ENCODE data around the gene GIGYF2. TPM values are rescaled to one million over a fixed set of nuclear protein-coding genes. Genes with fewer than 3 reads are reported as not detected.

The GIGYF2 gene
- total RNA-seq, 1 experiment from 2014 or later = 68.3 TPM

DNA sequence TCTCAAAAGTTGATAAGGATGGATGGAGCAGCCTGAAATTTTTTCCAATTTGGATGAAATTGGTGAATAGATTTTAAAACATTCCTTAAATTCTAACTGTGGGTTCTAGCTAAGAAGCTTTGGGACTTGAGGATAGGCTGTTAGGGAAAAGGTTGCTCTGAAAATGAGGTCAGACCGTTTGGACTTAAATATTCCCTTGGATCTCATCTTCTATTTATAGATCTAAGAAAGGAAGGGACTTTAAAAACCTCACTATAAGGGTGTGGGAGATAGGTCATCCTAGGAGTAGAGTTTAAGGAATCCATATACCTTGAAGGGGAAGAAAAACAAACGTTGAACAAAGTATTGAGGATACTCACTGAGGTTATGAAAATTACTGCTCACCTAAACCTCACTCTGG is 155.5 kb downstream of the GIGYF2 start:
- BruUV-seq (replicated peaks) = no TSS peak
- H3K36me3 ChIP-seq (ENCODE audit: control insufficient read depth, insufficient read depth, low read length) = peaks cover 27% of the 10 kb centered on the region
- no peaks in the 10 kb centered on the region for H3K27me3 ChIP-seq (ENCODE audit: control insufficient read depth, insufficient read depth, low read length)
- H3K4me1 ChIP-seq (ENCODE audit: control insufficient read depth, insufficient read depth, low read length) = peaks cover 16% of the 10 kb centered on the region
- TF ChIP-seq, protein P1, sequence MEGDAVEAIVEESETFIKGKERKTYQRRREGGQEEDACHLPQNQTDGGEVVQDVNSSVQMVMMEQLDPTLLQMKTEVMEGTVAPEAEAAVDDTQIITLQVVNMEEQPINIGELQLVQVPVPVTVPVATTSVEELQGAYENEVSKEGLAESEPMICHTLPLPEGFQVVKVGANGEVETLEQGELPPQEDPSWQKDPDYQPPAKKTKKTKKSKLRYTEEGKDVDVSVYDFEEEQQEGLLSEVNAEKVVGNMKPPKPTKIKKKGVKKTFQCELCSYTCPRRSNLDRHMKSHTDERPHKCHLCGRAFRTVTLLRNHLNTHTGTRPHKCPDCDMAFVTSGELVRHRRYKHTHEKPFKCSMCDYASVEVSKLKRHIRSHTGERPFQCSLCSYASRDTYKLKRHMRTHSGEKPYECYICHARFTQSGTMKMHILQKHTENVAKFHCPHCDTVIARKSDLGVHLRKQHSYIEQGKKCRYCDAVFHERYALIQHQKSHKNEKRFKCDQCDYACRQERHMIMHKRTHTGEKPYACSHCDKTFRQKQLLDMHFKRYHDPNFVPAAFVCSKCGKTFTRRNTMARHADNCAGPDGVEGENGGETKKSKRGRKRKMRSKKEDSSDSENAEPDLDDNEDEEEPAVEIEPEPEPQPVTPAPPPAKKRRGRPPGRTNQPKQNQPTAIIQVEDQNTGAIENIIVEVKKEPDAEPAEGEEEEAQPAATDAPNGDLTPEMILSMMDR (IDR thresholded peaks at IDR 0.05) = no peak
- TF ChIP-seq POLR2AphosphoS5 (IDR thresholded peaks at IDR 0.05; ENCODE audit: low read depth, low read length) (no peak), SIN3A (IDR thresholded peaks at IDR 0.05; ENCODE audit: borderline replicate concordance, insufficient read depth, low read depth, low read length) (no peak), TCF7L2 (IDR thresholded peaks at IDR 0.05; ENCODE audit: low read depth, low read length) (no peak)
- TF ChIP-seq, protein P2, sequence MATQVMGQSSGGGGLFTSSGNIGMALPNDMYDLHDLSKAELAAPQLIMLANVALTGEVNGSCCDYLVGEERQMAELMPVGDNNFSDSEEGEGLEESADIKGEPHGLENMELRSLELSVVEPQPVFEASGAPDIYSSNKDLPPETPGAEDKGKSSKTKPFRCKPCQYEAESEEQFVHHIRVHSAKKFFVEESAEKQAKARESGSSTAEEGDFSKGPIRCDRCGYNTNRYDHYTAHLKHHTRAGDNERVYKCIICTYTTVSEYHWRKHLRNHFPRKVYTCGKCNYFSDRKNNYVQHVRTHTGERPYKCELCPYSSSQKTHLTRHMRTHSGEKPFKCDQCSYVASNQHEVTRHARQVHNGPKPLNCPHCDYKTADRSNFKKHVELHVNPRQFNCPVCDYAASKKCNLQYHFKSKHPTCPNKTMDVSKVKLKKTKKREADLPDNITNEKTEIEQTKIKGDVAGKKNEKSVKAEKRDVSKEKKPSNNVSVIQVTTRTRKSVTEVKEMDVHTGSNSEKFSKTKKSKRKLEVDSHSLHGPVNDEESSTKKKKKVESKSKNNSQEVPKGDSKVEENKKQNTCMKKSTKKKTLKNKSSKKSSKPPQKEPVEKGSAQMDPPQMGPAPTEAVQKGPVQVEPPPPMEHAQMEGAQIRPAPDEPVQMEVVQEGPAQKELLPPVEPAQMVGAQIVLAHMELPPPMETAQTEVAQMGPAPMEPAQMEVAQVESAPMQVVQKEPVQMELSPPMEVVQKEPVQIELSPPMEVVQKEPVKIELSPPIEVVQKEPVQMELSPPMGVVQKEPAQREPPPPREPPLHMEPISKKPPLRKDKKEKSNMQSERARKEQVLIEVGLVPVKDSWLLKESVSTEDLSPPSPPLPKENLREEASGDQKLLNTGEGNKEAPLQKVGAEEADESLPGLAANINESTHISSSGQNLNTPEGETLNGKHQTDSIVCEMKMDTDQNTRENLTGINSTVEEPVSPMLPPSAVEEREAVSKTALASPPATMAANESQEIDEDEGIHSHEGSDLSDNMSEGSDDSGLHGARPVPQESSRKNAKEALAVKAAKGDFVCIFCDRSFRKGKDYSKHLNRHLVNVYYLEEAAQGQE (IDR thresholded peaks at IDR 0.05; ENCODE audit: insufficient read depth in 1 of 2, low read depth in 2 of 2, low read length in 1 of 2) = no peak
- CTCF ChIA-PET = interaction anchor here (1.3 to 1.7 kb wide), 2 partner anchors 201 to 399 kb away, joined by 3 to 6 read pairs; partner anchors contain the start of gene ATG16L1
- intact Hi-C loops (cut with micrococcal nuclease; ENCODE audit: unreplicated experiment) = no loop called here
- ATAC-seq = no peak
- H3K4me3 ChIP-seq (ENCODE audit: low read depth in 2 of 2, low read length in 2 of 2) = no peak overlapping the region
- no peak overlapping the region for H3K27ac ChIP-seq (ENCODE audit: low read length)
- DNase-seq (ENCODE audit: low read depth, low spot score) = no peak
- POLR2A ChIA-PET = no interaction called here
- H3K9me3 ChIP-seq (ENCODE audit: control insufficient read depth, insufficient read depth, low read depth, low read length) = no peaks in the 10 kb centered on the region
- in situ Hi-C loops (cut with HindIII; ENCODE audit: low pct_unique_long_range_greater_than_20kb, low sequenced_read_pairs) = no loop called here

DNA sequence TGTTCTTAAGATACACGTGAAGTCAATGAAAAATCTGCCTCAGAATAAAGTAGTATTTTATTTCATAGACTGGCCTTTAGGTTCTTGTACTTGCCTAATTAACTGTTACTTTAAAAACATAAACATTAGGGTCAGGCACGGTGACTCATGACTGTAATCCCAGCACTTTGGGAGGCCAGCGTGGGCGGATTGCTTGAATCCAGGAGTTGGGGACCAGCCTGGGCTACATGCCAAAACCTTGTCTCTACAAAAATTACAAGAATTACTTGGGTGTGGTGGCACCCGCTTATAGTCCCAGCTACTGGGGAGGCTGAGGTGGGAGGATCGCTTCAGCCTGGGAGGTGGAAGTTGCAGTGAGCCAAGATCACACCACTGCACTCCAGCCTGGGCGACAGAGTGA is 157.0 kb downstream of the GIGYF2 start:
- ATAC-seq (no peak), DNase-seq (ENCODE audit: low read depth, low spot score) (no peak)
- in situ Hi-C loops (cut with HindIII; ENCODE audit: low pct_unique_long_range_greater_than_20kb, low sequenced_read_pairs) = no loop called here
- TF ChIP-seq, protein P2 (IDR thresholded peaks at IDR 0.05; ENCODE audit: insufficient read depth in 1 of 2, low read depth in 2 of 2, low read length in 1 of 2) = no peak
- TF ChIP-seq, protein P1 (IDR thresholded peaks at IDR 0.05) = no peak
- TF ChIP-seq TCF7L2 (IDR thresholded peaks at IDR 0.05; ENCODE audit: low read depth, low read length) = no peak
- no peak for TF ChIP-seq SIN3A (IDR thresholded peaks at IDR 0.05; ENCODE audit: borderline replicate concordance, insufficient read depth, low read depth, low read length)
- no peak for TF ChIP-seq POLR2AphosphoS5 (IDR thresholded peaks at IDR 0.05; ENCODE audit: low read depth, low read length)
- no peaks in the 10 kb centered on the region for H3K27me3 ChIP-seq (ENCODE audit: control insufficient read depth, insufficient read depth, low read length)
- BruUV-seq (replicated peaks) = no TSS peak
- H3K4me1 ChIP-seq (ENCODE audit: control insufficient read depth, insufficient read depth, low read length) = peaks cover 16% of the 10 kb centered on the region
- H3K36me3 ChIP-seq (ENCODE audit: control insufficient read depth, insufficient read depth, low read length) = peaks cover 19% of the 10 kb centered on the region
- H3K27ac ChIP-seq (ENCODE audit: low read length) = peak overlapping the region; percentile 10; the same call in 1 of the 2 replicates
- H3K9me3 ChIP-seq (ENCODE audit: control insufficient read depth, insufficient read depth, low read depth, low read length) = no peaks in the 10 kb centered on the region
- H3K4me3 ChIP-seq (ENCODE audit: low read depth in 2 of 2, low read length in 2 of 2) = no peak overlapping the region
- ChIA-PET POLR2A (no interaction called here), CTCF (no interaction called here)
- intact Hi-C loops (cut with micrococcal nuclease; ENCODE audit: unreplicated experiment) = no loop called here
